T-helper 1 cell treated with Interleukin-12 subunit alpha and Interleukin-12 subunit beta and Interleukin-4 antibody, amounts not matched to agents 30 μg/mL and 1 μg/mL, for 36 hours (primary cell): ENCODE results near the gene FAM184A.
"Not testable (repeated sequence)": the region's sequence is repeated elsewhere in the genome, so short reads cannot be mapped to it uniquely, and the experiment has no call there.

Experiments used
- H3K27ac Mint-ChIP-seq: one replicate; pipeline ENCODE4 v1.8.0; 2021; ENCODE audit warnings: mild to moderate bottlenecking, mixed read lengths
- H3K27me3 Mint-ChIP-seq: one replicate; pipeline ENCODE4 v1.8.0; 2021; ENCODE audit warnings: low read depth, mixed read lengths
- H3K36me3 Mint-ChIP-seq: one replicate; pipeline ENCODE4 v1.8.0; 2021; ENCODE audit warnings: low read depth, mixed read lengths
- H3K4me1 Mint-ChIP-seq: one replicate; pipeline ENCODE4 v1.8.0; 2021; ENCODE audit warnings: low read depth, mixed read lengths
- H3K4me3 Mint-ChIP-seq: one replicate; pipeline ENCODE4 v1.8.0; 2021; ENCODE audit warnings: mild to moderate bottlenecking, moderate library complexity, mixed read lengths
- H3K9me3 Mint-ChIP-seq: one replicate; pipeline ENCODE4 v1.8.0; 2021; ENCODE audit warnings: mixed read lengths

FAM184A gene, protein sequence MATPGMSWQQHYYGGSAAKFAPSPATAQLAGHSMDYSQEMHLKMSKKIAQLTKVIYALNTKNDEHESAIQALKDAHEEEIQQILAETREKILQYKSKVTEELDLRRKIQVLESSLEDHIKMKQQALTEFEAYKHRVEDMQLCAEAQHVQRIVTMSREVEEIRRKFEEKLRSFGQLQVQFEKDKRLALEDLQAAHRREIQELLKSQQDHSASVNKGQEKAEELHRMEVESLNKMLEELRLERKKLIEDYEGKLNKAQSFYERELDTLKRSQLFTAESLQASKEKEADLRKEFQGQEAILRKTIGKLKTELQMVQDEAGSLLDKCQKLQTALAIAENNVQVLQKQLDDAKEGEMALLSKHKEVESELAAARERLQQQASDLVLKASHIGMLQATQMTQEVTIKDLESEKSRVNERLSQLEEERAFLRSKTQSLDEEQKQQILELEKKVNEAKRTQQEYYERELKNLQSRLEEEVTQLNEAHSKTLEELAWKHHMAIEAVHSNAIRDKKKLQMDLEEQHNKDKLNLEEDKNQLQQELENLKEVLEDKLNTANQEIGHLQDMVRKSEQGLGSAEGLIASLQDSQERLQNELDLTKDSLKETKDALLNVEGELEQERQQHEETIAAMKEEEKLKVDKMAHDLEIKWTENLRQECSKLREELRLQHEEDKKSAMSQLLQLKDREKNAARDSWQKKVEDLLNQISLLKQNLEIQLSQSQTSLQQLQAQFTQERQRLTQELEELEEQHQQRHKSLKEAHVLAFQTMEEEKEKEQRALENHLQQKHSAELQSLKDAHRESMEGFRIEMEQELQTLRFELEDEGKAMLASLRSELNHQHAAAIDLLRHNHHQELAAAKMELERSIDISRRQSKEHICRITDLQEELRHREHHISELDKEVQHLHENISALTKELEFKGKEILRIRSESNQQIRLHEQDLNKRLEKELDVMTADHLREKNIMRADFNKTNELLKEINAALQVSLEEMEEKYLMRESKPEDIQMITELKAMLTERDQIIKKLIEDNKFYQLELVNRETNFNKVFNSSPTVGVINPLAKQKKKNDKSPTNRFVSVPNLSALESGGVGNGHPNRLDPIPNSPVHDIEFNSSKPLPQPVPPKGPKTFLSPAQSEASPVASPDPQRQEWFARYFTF

DNA sequence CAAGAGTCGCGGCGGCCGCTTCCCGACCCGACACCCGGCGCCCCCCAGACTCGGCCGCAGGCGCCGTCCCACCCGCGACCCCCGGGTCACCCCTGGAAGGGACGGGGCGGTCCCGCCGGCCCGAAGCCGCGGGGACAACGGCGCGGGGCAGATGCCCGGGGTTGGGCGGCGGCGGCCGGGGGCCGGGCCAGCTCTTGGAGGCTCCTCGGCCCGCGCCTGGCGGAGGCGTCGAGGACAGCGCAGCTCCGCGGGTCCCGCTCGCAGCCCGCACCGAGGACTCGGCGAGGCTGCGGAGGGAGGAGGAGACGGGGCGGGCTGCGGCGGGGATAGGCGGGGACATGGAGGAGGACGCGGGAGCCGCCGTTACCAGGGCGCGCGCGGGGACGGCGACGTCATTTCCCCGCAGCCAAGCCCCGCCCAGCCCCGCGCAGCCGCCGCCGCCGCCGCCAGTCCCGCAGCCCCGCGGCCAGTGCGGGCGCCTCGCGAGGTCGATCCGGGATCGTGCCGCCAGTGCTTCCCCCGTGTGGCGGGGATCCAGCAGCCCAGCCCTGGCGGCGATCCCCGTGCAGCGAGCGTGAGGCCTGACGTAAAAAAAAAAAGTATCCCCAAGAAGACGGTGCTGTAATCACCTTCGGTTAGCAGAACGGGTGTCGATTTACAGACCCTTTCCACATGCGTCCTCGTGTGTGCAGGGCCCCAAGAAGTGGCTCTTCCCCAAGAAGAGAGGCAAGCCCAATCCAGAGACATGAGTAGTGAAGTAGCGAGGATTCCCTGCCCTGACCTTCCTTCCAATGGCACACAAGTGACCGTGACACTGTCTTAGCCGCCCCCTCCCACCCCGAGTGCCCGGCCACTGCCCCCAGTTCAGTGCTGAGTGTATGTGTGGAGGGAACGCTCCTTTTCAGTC is at the start of gene FAM184A:
TSS of gene FAM184A (minus strand) at position 289 of the 907 bp plus-strand sequence. CDS start 365 bp downstream, outside the sequence.
- Mint-ChIP-seq H3K9me3 (peaks cover 14% of the 10 kb centered on the region), H3K27ac (peak within 1 kb of the TSS; percentile 84)

DNA sequence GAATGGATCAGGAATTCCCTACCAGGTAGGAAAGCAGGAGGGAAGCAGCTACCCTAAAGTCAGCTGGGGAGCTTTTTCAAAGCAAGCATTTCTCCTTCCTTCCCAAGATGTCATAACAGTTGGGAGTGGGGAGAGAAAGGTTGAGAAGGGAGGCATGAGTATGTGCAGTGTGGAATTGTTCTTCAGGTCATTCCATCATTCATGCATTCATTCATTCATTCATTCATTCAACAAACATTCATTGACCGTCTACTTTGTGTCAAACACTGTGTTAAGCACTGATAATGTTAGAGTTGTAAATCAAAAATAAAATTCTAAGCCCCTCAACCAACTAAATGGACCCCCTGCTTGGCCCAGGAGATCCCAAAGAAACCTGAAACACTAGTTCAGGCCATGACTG is 49.2 kb upstream of the FAM184A start:
- H3K27me3 Mint-ChIP-seq = no peaks in the 10 kb centered on the region
- no peaks in the 10 kb centered on the region for H3K9me3 Mint-ChIP-seq
- no peak overlapping the region for H3K4me3 Mint-ChIP-seq
- no peaks in the 10 kb centered on the region for H3K36me3 Mint-ChIP-seq
- no peak overlapping the region for H3K27ac Mint-ChIP-seq
- peaks cover 6% of the 10 kb centered on the region for H3K4me1 Mint-ChIP-seq

More for the DNA sequence above, at the start of gene FAM184A:
- Mint-ChIP-seq H3K4me1 (peaks cover 33% of the 10 kb centered on the region), H3K36me3 (peaks cover 3% of the 10 kb centered on the region), H3K27me3 (peaks cover 9% of the 10 kb centered on the region), H3K4me3 (peak within 1 kb of the TSS; percentile 91)

DNA sequence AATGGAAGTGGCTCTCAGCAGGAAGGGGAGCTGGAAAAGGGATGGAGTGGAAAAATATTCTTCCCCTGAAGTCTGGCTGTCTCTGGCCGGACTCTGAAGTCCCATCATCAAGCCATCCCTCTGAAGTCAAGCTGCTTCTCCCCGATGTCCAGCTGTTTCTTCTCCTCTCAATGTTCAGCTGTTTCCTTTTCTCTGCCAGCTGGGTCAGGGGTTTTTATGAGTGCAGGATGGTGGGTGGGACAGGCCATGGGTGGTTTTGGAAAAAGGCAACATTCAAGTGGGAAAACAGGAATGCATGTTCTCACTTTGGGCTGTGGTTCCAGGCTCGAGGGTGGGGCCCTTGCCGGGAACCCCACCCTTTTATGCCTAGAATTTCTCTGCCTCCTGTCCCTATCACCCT is 48.4 kb upstream of the FAM184A start:
- Mint-ChIP-seq H3K4me1 (peaks cover 6% of the 10 kb centered on the region), H3K27me3 (no peaks in the 10 kb centered on the region), H3K36me3 (no peaks in the 10 kb centered on the region), H3K27ac (no peak overlapping the region), H3K9me3 (no peaks in the 10 kb centered on the region), H3K4me3 (no peak overlapping the region)

DNA sequence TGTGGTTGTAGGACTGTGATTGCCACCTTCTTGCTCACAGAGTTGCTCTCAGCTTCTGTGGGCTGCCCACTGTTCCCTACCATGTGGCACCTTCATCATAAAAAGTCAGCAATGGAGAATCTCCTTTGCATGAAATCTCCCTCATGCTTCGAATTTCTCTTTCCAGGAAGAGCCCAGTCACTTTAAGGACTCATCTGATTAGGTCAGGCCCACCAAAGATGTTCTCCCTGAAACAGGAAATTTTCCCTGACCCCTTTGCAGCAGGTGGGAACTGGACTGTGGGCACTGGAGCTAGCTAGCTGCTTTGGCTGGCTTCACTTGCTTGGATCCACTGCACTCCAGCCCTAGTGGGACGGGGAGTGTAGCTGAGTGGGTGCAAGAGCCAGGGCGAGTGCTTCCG is 47.7 kb upstream of the FAM184A start:
- H3K36me3 Mint-ChIP-seq = no peaks in the 10 kb centered on the region
- peaks cover 6% of the 10 kb centered on the region for H3K4me1 Mint-ChIP-seq
- no peaks in the 10 kb centered on the region for H3K27me3 Mint-ChIP-seq
- H3K9me3 Mint-ChIP-seq = no peaks in the 10 kb centered on the region
- H3K4me3 Mint-ChIP-seq = no peak overlapping the region
- H3K27ac Mint-ChIP-seq = no peak overlapping the region

DNA sequence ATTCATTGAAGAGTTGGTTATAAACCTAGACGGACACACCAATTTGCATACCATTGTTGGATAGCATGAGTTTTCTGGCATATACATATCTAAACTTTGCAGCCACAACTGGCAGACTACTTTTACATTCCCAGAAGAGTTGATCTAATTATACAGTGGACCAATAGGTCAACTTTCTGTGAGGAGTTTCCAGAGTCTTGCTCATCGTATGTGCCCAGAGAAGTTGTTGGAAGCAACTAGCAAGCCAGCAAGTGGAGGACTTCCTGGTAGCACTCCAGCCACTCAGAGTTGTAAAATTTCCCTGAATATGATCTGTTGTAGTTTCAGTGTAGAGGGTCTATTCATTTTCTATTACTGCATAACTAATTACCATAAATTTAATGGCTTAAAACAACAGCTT is 47.1 kb upstream of the FAM184A start:
- H3K27ac Mint-ChIP-seq = no peak overlapping the region
- H3K27me3 Mint-ChIP-seq = no peaks in the 10 kb centered on the region
- H3K9me3 Mint-ChIP-seq = no peaks in the 10 kb centered on the region
- no peaks in the 10 kb centered on the region for H3K36me3 Mint-ChIP-seq
- no peak overlapping the region for H3K4me3 Mint-ChIP-seq
- H3K4me1 Mint-ChIP-seq = peaks cover 6% of the 10 kb centered on the region

DNA sequence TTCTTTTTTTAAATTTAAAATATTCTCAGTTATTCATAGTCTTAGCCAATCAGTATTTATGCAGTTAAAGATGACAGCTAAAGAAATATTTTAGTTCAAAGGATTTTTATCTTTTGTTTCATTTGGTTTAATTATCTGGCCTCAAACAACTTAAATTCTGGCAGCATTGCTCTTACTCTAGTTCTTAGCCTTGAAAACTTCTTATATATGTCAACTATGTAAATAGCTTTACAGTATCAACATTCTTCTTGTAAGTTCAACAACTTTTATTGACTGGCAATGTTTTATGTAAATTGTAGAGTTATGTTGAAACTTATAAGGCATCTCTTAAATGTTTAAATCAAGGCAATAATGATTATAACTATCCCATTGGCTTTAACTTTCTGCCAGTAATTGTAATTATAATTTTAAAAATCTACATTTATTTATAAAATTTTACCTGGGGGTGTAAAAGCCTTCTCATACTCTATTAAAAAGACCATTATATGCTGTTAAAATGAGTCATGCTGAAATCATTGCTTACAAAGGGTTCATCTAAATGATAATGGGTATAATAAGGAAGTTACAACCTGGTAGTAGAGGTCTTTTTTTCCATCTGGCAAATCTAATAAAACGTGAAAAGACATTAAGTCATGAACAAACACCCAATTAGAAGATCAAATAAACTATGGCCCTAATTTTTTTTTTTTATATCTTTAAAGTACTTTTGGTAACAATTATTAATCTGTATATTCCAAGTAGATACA is 45.8 kb upstream of the FAM184A start:
- Mint-ChIP-seq H3K36me3 (no peaks in the 10 kb centered on the region), H3K9me3 (no peaks in the 10 kb centered on the region), H3K4me3 (no peak overlapping the region), H3K4me1 (peaks cover 3% of the 10 kb centered on the region), H3K27ac (no peak overlapping the region), H3K27me3 (no peaks in the 10 kb centered on the region)

DNA sequence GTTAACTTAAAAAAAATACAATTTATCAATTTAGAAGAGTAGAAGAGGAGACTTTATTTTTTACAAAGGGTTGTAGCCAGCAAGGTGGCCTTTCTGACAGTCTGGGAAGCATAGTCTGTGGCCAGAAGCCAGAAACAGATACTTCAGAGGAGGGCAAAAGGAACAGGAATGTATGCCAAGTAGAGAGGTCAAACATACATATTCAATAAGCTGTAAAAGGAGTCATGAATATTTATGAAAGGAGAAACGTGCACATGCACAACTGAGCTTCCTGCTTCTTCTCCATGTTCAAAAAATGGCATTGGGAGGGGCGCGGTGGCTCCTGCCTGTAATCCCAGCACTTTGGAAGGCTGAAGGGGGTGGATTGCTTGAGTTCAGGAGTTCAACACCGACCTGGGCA is 43.9 kb upstream of the FAM184A start:
- Mint-ChIP-seq H3K36me3 (no peaks in the 10 kb centered on the region), H3K9me3 (no peaks in the 10 kb centered on the region), H3K4me3 (no peak overlapping the region), H3K4me1 (no peaks in the 10 kb centered on the region), H3K27ac (no peak overlapping the region), H3K27me3 (peaks cover 4% of the 10 kb centered on the region)

DNA sequence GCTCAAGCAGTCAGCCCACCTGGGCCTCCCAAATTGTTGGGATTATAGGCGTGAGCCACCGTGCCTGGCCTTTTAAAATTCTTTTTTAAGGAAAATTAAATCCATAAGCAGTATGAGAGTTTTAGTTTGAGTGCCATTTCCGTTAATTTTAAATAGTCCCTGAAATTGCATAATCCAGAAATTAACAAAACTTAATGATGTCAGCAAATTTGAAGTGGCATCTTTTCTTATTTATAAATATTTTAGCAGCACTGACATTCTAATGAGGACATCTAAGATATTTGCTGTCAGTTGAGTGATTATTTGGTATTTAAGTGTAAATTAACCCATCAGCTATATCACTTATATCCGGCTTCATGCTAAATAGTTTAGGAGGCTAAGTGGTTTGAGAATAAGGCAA is 42.9 kb upstream of the FAM184A start:
- Mint-ChIP-seq H3K27ac (no peak overlapping the region), H3K27me3 (peaks cover 8% of the 10 kb centered on the region), H3K9me3 (no peaks in the 10 kb centered on the region), H3K4me1 (no peaks in the 10 kb centered on the region), H3K4me3 (no peak overlapping the region), H3K36me3 (no peaks in the 10 kb centered on the region)

DNA sequence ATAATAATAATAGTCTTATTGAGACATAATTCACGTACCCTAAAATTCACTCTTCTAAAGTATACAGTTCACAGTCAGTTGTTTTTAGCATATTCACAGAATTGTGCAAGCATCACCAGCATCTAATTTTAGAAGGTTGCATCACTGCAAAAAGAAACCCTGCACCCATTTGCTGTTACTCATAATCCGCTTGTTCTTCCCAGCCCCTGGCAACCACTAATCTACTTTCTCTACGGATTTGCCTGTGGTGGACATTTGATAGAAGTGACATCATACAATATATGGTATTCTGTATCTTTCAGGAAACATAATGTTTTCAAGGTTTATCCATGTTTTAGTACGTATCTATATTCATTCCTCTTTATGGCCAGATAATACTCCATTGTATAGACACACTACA is 41.5 kb upstream of the FAM184A start:
- Mint-ChIP-seq H3K9me3 (no peaks in the 10 kb centered on the region), H3K27me3 (peaks cover 8% of the 10 kb centered on the region), H3K4me3 (no peak overlapping the region), H3K36me3 (no peaks in the 10 kb centered on the region), H3K27ac (no peak overlapping the region), H3K4me1 (no peaks in the 10 kb centered on the region)

DNA sequence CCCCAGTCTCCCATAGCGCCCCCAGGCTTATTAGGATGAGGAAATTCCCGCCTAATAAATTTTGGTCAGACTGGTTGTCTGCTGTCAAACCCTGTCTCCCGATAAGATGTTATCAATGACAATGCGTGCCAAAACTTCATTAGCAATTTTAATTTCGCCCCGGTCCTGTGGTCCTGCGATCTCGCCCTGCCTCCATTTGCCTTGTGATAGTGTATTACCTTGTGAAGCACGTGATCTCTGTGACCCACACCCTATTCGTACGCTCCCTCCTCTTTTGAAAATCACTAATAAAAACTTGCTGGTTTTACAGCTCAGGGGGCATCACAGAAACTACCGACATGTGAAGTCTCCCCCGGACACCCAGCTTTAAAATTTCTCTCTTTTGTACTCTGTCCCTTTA is 40.6 kb upstream of the FAM184A start:
- not testable (repeated sequence) for H3K27me3 Mint-ChIP-seq, H3K27ac Mint-ChIP-seq, H3K4me1 Mint-ChIP-seq, H3K9me3 Mint-ChIP-seq, H3K4me3 Mint-ChIP-seq, H3K36me3 Mint-ChIP-seq

DNA sequence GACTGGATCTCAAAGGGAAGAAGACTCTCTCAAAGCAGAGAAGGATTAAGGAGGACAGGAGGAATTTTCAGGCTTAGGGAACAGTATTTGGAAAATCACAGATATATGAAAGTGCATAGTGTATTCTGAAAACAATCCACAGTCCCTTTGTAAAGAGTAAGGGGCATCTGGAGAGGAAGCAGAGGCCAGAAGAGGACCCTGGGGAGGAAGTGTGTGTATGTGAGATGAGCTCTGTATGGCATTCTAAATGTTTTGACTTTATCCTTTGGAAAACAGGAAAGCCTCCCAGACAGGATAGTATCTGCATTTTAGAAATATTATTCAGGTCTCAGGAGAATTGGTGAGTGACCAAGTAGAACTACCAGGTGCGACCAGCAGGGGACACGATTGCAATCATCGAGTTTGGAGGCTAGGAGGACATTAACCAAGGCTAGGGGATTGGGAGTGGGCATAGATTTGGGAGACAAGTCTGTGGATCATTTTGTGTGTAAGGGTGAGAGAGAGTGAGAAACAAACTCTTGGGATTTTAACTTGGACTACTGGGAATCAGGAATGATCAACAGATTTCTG is 38.3 kb upstream of the FAM184A start:
- H3K36me3 Mint-ChIP-seq = no peaks in the 10 kb centered on the region
- peaks cover 8% of the 10 kb centered on the region for H3K27me3 Mint-ChIP-seq
- no peaks in the 10 kb centered on the region for H3K4me1 Mint-ChIP-seq
- H3K27ac Mint-ChIP-seq = no peak overlapping the region
- no peaks in the 10 kb centered on the region for H3K9me3 Mint-ChIP-seq
- H3K4me3 Mint-ChIP-seq = no peak overlapping the region

DNA sequence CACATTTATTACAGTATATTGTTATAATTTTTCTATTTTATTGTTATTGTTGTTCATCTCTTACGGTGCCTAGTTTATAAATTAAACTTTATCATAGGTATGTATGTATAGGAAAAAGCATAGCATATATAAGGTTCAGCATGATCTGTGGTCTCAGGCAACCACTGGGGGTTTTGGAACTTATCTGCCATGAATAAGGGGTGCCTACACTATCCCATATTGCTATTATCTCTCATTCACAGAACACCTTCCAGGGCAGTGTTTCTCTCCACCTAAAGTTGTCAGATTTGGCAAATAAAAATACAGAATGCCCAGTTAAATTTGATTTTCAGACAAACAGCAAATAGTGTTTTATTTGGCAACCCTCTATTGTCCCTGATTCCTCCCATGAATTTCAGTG is 35.5 kb upstream of the FAM184A start:
- no peaks in the 10 kb centered on the region for H3K9me3 Mint-ChIP-seq
- H3K27ac Mint-ChIP-seq = no peak overlapping the region
- H3K27me3 Mint-ChIP-seq = peaks cover 8% of the 10 kb centered on the region
- no peaks in the 10 kb centered on the region for H3K36me3 Mint-ChIP-seq
- H3K4me3 Mint-ChIP-seq = no peak overlapping the region
- H3K4me1 Mint-ChIP-seq = peaks cover 9% of the 10 kb centered on the region
